Osteoblast (primary cell): ENCODE measurements around the gene TMUB2. TPM values are rescaled to one million over a fixed set of nuclear protein-coding genes. Genes with fewer than 3 reads are reported as not detected.

Experiments
- DNase-seq: peaks from one replicate; pipeline ENCODE4 v3.0.0; 2011; ENCODE audit warnings: low spot score, mixed read lengths; ENCODE audit not compliant: insufficient read length; ENCODE audit errors: missing footprints
- H2AFZ ChIP-seq: 2 replicates; pipeline ENCODE4 v1.6.0; 2011; ENCODE audit warnings: mild to moderate bottlenecking, low read length
- H3K27ac ChIP-seq: 2 replicates; pipeline ENCODE4 v1.5.1; 2011; ENCODE audit warnings: mild to moderate bottlenecking, low read depth, low read length, moderate library complexity
- H3K27me3 ChIP-seq: 2 replicates; pipeline ENCODE4 v1.6.0; 2012; ENCODE audit warnings: mild to moderate bottlenecking, control low read depth, inconsistent platforms, low read length, moderate library complexity; ENCODE audit not compliant: insufficient read depth
- H3K36me3 ChIP-seq: 2 replicates; pipeline ENCODE4 v1.5.1; 2011; ENCODE audit warnings: mild to moderate bottlenecking, low read length, control low read depth, moderate library complexity; ENCODE audit not compliant: insufficient read depth
- H3K4me1 ChIP-seq: 2 replicates; pipeline ENCODE4 v1.5.1; 2011; ENCODE audit warnings: mild to moderate bottlenecking, low read length, control low read depth, moderate library complexity; ENCODE audit not compliant: insufficient read depth
- H3K4me2 ChIP-seq: 2 replicates; pipeline ENCODE4 v1.6.0; 2011; ENCODE audit warnings: mild to moderate bottlenecking, low read length; ENCODE audit not compliant: insufficient read depth
- H3K4me3 ChIP-seq: fragments of 200-600 bp; sonication (generic); 3 replicates; pipeline ENCODE4 v1.5.1; 2012; ENCODE audit warnings: mild to moderate bottlenecking, low read length, inconsistent platforms; ENCODE audit not compliant: insufficient read depth
- H3K79me2 ChIP-seq: 2 replicates; pipeline ENCODE4 v1.6.0; 2012; ENCODE audit warnings: mild to moderate bottlenecking, low read length, control low read depth, inconsistent platforms; ENCODE audit not compliant: insufficient read depth
- H3K9me3 ChIP-seq: 2 replicates; pipeline ENCODE4 v1.5.1; 2011; ENCODE audit warnings: low read depth, low read length, control low read depth
- H4K20me1 ChIP-seq: 2 replicates; pipeline ENCODE4 v1.6.0; 2012; ENCODE audit warnings: mild to moderate bottlenecking, low read length, control low read depth; ENCODE audit not compliant: insufficient read depth
- total RNA-seq: library from RNA; depleted of rRNA; stranded (reverse); fragments of >200 nt; gene quantifications from 2 replicates; pipeline ENCODE4 v1.2.3, GENCODE V29; 2012
- TF ChIP-seq, protein P1 (sequence below): IDR thresholded peaks from 2 replicates; pipeline ENCODE4 v1.5.1; 2011; ENCODE audit warnings: mild to moderate bottlenecking, low read depth, low read length, moderate library complexity; ENCODE audit errors: extremely low read depth

TMUB2 gene
- total RNA-seq, 1 donor, result 27.9 TPM

DNA sequence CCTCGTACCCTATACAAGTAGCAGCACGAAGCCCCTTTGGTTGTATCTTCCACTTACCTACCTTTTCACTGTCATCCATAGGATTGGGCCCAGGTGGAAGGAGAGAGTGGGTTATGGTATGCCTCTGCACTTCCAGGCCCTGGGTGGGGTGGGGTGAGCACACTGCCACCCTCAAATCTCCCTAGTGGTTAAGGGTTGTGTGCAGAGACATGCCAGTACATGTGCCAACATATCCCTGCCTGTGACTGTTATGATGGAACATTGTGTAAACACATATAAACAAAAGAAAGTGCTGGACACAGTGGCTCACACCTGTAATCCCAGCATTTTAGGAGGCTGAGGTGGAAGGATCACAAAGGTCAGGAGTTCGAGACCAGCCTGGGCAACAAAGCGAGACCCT lies 33.9 kb upstream of the TMUB2 start:
- Histone ChIP-seq H3K4me2 (no peak overlapping the region), H4K20me1 (no peaks in the 10 kb centered on the region), H2AFZ (no peak overlapping the region), H3K4me3 (no peak overlapping the region), H3K79me2 (peaks cover 30% of the 10 kb centered on the region), H3K27ac (no peak overlapping the region), H3K27me3 (no peaks in the 10 kb centered on the region), H3K36me3 (peaks cover 3% of the 10 kb centered on the region), H3K9me3 (no peaks in the 10 kb centered on the region), H3K4me1 (no peaks in the 10 kb centered on the region)
- peak; percentile 46 for DNase-seq
- TF ChIP-seq, protein P1, sequence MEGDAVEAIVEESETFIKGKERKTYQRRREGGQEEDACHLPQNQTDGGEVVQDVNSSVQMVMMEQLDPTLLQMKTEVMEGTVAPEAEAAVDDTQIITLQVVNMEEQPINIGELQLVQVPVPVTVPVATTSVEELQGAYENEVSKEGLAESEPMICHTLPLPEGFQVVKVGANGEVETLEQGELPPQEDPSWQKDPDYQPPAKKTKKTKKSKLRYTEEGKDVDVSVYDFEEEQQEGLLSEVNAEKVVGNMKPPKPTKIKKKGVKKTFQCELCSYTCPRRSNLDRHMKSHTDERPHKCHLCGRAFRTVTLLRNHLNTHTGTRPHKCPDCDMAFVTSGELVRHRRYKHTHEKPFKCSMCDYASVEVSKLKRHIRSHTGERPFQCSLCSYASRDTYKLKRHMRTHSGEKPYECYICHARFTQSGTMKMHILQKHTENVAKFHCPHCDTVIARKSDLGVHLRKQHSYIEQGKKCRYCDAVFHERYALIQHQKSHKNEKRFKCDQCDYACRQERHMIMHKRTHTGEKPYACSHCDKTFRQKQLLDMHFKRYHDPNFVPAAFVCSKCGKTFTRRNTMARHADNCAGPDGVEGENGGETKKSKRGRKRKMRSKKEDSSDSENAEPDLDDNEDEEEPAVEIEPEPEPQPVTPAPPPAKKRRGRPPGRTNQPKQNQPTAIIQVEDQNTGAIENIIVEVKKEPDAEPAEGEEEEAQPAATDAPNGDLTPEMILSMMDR, result no peak

DNA sequence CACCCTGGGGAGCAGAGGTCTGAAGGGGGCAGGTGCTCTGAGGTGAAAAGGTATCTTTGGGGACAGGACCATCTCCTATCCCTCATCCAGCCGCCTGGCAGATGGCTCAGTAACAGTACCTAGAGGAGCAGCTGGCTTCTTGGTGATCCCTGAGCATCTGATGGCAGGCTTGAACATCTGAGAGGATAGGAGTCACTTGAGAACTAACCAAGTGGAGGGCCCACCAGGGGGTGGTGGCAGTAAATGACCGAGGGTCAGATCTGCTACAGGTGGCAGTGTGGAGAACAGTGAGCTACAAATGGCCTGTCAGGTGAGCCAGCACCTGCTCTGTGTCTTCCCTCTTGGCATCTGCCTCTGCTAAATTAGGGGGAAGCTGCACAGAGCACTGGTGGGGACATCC lies 31.3 kb upstream of the TMUB2 start:
- H3K4me2 ChIP-seq, result no peak overlapping the region
- H3K27ac ChIP-seq, result no peak overlapping the region
- TF ChIP-seq, protein P1, result no peak
- no peaks in the 10 kb centered on the region for H3K4me1 ChIP-seq
- H3K4me3 ChIP-seq, result no peak overlapping the region
- no peaks in the 10 kb centered on the region for H3K27me3 ChIP-seq
- H2AFZ ChIP-seq, result no peak overlapping the region
- no peaks in the 10 kb centered on the region for H3K9me3 ChIP-seq
- peaks cover 8% of the 10 kb centered on the region for H3K36me3 ChIP-seq
- no peak for DNase-seq
- H3K79me2 ChIP-seq, result peaks cover 16% of the 10 kb centered on the region
- no peaks in the 10 kb centered on the region for H4K20me1 ChIP-seq

DNA sequence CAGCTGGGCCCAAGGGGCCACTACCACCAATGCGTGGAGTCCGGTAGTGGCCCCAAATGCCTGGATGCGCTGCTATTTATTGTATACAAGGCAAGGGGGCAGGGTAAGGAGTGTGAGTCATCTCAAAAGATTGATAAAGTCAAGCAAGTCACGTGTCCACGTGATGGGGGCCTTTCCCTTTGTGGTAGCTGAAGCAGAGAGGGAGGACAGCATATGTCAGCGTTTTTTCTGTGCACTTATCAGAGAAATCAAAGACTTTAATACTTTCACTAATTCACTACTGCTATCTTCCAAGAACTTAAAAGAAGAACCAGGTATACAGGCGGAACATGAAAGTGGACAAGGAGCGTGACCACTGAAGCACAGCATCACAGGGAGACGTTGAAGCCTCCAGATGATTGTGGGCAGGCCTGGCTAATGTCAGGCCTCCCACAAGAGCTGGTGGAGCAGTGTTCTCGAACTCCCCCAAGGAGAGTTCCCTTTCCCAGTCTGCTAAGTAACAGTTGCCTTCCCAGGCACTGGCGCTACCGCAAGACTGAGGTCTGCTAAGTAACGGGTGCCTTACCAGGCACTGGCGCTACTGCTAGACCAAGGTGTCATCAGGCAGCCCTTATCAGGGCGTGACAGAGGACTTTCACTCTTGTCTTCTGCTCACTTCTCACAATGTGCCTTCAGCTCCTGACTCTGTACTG lies 27.1 kb upstream of the TMUB2 start:
- TF ChIP-seq, protein P1, result no peak

GRCh38 chr17:44164476-44164875 lies 22.3 kb upstream of the TMUB2 start:
- no peaks in the 10 kb centered on the region for H3K36me3 ChIP-seq

More for the DNA sequence above, 27.1 kb upstream of the TMUB2 start:
- H3K4me1 ChIP-seq, result no peaks in the 10 kb centered on the region
- no peak overlapping the region for H3K4me2 ChIP-seq
- H3K36me3 ChIP-seq, result peaks cover 8% of the 10 kb centered on the region
- DNase-seq, result no peak
- no peak overlapping the region for H3K4me3 ChIP-seq
- no peaks in the 10 kb centered on the region for H3K27me3 ChIP-seq
- no peaks in the 10 kb centered on the region for H4K20me1 ChIP-seq
- no peak overlapping the region for H2AFZ ChIP-seq
- H3K27ac ChIP-seq, result no peak overlapping the region
- H3K79me2 ChIP-seq, result no peaks in the 10 kb centered on the region
- H3K9me3 ChIP-seq, result no peaks in the 10 kb centered on the region

More at GRCh38 chr17:44164476-44164875, 22.3 kb upstream of the TMUB2 start:
- no peak overlapping the region for H3K27ac ChIP-seq
- H4K20me1 ChIP-seq, result no peaks in the 10 kb centered on the region
- no peaks in the 10 kb centered on the region for H3K27me3 ChIP-seq
- DNase-seq, result no peak
- no peaks in the 10 kb centered on the region for H3K79me2 ChIP-seq
- H3K4me3 ChIP-seq, result no peak overlapping the region
- H3K9me3 ChIP-seq, result no peaks in the 10 kb centered on the region
- TF ChIP-seq, protein P1, result no peak
- H2AFZ ChIP-seq, result no peak overlapping the region
- H3K4me1 ChIP-seq, result peaks cover 4% of the 10 kb centered on the region
- no peak overlapping the region for H3K4me2 ChIP-seq
